Renal cortex interstitium (tissue), 3 donors: Measurements from ENCODE around the gene ZDHHC12. TPM values are rescaled to one million over a fixed set of nuclear protein-coding genes. Genes with fewer than 3 reads are reported as not detected.

Experiments
- polyA plus RNA-seq, 3 donors: library from polyadenylated mRNA; unstranded; fragments of 120-200 nt; gene quantifications; one replicate each; pipeline ENCODE4 v1.2.1, GENCODE V29; 2013; ENCODE audit not compliant: insufficient read length in 3 of 3

Gene ZDHHC12
- polyA plus RNA-seq, 3 donors = 14.8 to 20.5 (median 18.8) TPM

Other genes starting within 250 kb of the ZDHHC12 start
- 10 to 100 TPM; 28.5 to 33.8 (median 28.9) TPM for gene GLE1, start 219.4 kb downstream of the ZDHHC12 start, polyA plus RNA-seq
- gene SPTAN1, start 171.5 kb downstream of the ZDHHC12 start, polyA plus RNA-seq = 100 to 1,000 TPM; 329 to 433 (median 374) TPM
- gene DYNC2I2, start 67.3 kb downstream of the ZDHHC12 start, polyA plus RNA-seq = 10 to 100 TPM; 51.3 to 81.2 (median 77.3) TPM
- 100 to 1,000 TPM; 503 to 755 (median 654) TPM for gene SET, start 34.9 kb downstream of the ZDHHC12 start, polyA plus RNA-seq
- gene PKN3, start 21.6 kb downstream of the ZDHHC12 start, polyA plus RNA-seq = 10 to 100 TPM; 11.6 to 14.0 (median 12.8) TPM
- 10 to 100 TPM; 30.9 to 39.2 (median 38.0) TPM for gene ZER1, start 47.8 kb upstream of the ZDHHC12 start, polyA plus RNA-seq
- gene TBC1D13, start 63.1 kb upstream of the ZDHHC12 start, polyA plus RNA-seq = 10 to 100 TPM; 37.2 to 41.6 (median 38.7) TPM
- gene ENDOG, start 94.4 kb upstream of the ZDHHC12 start, polyA plus RNA-seq = 10 to 100 TPM in 1 of 3 donors, 1 to 10 TPM in 2; 7.5 to 13.2 (median 8.5) TPM
- gene SPOUT1, start 105.7 kb upstream of the ZDHHC12 start, polyA plus RNA-seq = 10 to 100 TPM; 31.7 to 39.8 (median 34.2) TPM
- gene KYAT1, start 157.8 kb upstream of the ZDHHC12 start, polyA plus RNA-seq = 10 to 100 TPM; 14.5 to 27.9 (median 22.0) TPM
- gene LRRC8A, start 158.0 kb upstream of the ZDHHC12 start, polyA plus RNA-seq = 10 to 100 TPM; 26.9 to 34.5 (median 28.0) TPM
- gene PHYHD1, start 196.9 kb upstream of the ZDHHC12 start, polyA plus RNA-seq = 10 to 100 TPM; 51.6 to 62.8 (median 56.2) TPM
- 10 to 100 TPM; 13.0 to 17.6 (median 14.2) TPM for gene DOLK, start 223.5 kb upstream of the ZDHHC12 start, polyA plus RNA-seq
- gene NUP188, start 223.6 kb upstream of the ZDHHC12 start, polyA plus RNA-seq = 10 to 100 TPM; 45.1 to 51.0 (median 46.6) TPM